ENCODE results near the gene NLRP10. TPM values are rescaled to one million over a fixed set of nuclear protein-coding genes. Genes with fewer than 3 reads are reported as not detected.

Gene NLRP10
- total and polyA plus RNA-seq, 5 experiments from 2014 or later = not detected

DNA sequence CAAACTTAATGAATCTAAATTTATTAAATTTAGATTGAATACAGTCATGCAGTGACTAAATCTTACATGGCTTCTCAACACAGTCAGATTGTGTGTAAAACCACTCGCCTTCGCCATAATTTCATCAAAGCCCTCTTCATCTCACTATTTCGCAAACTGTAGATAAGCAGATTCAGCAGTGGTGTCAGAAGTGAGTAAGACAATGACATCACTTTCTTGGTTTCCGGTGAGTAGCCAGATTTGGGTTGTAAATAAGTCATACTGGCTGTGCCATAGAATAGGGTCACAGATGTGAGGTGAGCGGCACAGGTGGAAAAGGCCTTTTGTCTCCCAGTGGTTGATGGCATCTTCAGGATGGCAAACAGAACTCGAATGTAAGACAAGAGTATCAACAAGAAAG lies 37.6 kb downstream of the NLRP10 start:
- Mint-ChIP-seq H3K27me3 (peaks cover 15 to 60% (median 33%) of the 10 kb centered on the region in 5 donors), H3K27ac (no peak overlapping the region), H3K36me3 (peaks cover 0 to 5% (median 0%) of the 10 kb centered on the region in 3 donors), H3K9me3 (no peaks in the 10 kb centered on the region), H3K4me3 (no peak overlapping the region), H3K4me1 (no peaks in the 10 kb centered on the region)
- DNase-seq = no peak
- POLR2A ChIA-PET = no interaction called here
- ATAC-seq = no peak

DNA sequence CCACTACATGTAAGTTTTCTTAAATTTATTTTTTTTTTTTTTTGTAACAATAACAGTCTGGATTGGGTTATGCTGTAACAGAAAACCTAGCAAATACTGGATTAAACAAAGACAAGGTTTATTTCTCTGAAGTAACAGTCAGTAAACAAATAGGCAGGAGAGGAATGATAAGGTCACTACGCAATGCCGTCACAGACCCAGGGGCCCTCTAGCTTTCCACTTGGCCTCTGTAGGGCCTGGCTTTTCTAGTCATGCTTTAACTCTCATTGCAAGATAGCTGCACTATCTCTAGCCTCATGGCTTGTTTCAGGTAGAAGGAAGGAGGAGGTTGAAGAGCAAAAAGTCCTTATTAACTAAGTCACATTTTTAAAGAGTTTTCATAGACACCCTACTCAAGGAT lies 40.7 kb downstream of the NLRP10 start:
- Mint-ChIP-seq H3K27me3 (peaks cover 8 to 31% (median 20%) of the 10 kb centered on the region in 5 donors), H3K36me3 (peaks cover 0 to 5% (median 0%) of the 10 kb centered on the region in 3 donors), H3K9me3 (no peaks in the 10 kb centered on the region), H3K4me3 (no peak overlapping the region), H3K27ac (no peak overlapping the region), H3K4me1 (no peaks in the 10 kb centered on the region)
- no peak for DNase-seq
- POLR2A ChIA-PET = no interaction called here
- no peak for ATAC-seq

DNA sequence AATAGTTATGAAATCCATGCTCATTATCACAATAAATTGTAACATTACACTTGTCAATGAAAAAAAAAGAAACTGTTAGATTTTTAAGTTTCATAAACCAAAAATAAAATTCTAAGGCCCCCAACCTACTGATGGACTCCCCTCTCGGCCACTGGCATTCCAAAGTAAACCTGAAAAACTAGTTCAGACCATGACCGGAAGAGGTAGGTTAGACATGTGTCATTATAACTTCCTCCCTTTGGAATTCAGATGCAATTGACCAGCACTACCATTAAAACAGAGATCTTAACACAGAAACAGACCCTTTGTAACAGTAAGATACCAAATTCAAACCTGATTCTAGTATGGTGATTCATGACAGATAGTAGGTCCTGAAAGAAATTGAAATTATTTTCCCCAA lies 47.1 kb downstream of the NLRP10 start:
- POLR2A ChIA-PET = no interaction called here
- DNase-seq (no peak), ATAC-seq (no peak)
- Mint-ChIP-seq H3K4me3 (no peak overlapping the region), H3K36me3 (no peaks in the 10 kb centered on the region), H3K4me1 (no peaks in the 10 kb centered on the region), H3K9me3 (no peaks in the 10 kb centered on the region), H3K27me3 (peaks cover 0 to 22% (median 11%) of the 10 kb centered on the region in 5 donors), H3K27ac (no peak overlapping the region)

Other genes starting within 250 kb of the NLRP10 start
- not detected for gene OR5P2, start 168.5 kb downstream of the NLRP10 start, total RNA-seq
- gene OR5P2, start 168.5 kb downstream of the NLRP10 start, polyA plus RNA-seq = not detected
- not detected for gene OR5P3, start 134.6 kb downstream of the NLRP10 start, total RNA-seq
- gene OR5P3, start 134.6 kb downstream of the NLRP10 start, polyA plus RNA-seq = not detected
- gene OR10A6, start 34.2 kb downstream of the NLRP10 start, total RNA-seq = not detected
- not detected for gene OR10A6, start 34.2 kb downstream of the NLRP10 start, polyA plus RNA-seq
- not detected for gene OR10A3, start 23.7 kb downstream of the NLRP10 start, total RNA-seq
- not detected for gene OR10A3, start 23.7 kb downstream of the NLRP10 start, polyA plus RNA-seq
- gene EIF3F, start 21.9 kb upstream of the NLRP10 start, total RNA-seq = 100 to 1,000 TPM; 310 to 319 TPM
- 100 to 1,000 TPM; 408 to 500 (median 458) TPM for gene EIF3F, start 21.9 kb upstream of the NLRP10 start, polyA plus RNA-seq
- gene TUB, start 115.8 kb upstream of the NLRP10 start, total RNA-seq = not detected
- under 1 TPM in 2 of 3 donors, not detected in 1; 0.05 to 0.18 TPM for gene TUB, start 115.8 kb upstream of the NLRP10 start, polyA plus RNA-seq
- 10 to 100 TPM; 57.6 to 58.1 TPM for gene RIC3, start 203.6 kb upstream of the NLRP10 start, total RNA-seq
- gene RIC3, start 203.6 kb upstream of the NLRP10 start, polyA plus RNA-seq = 1 to 10 TPM; 2.2 to 4.4 (median 3.5) TPM

Data from naive thymus-derived CD8-positive, alpha-beta T cell (primary cell).